ENCODE results near the gene ADAMTS6.
"Not testable (repeated sequence)": the region's sequence is repeated elsewhere in the genome, so short reads cannot be mapped to it uniquely, and the experiment has no call there.

- TF ChIP-seq CTCF (IDR thresholded peaks at IDR 0.05 in 4 of 5, conservative IDR thresholded peaks at IDR 0.05 in 1 of 5); POLR2A (IDR thresholded peaks at IDR 0.05): not testable (repeated sequence)
Measured at GRCh38 chr5:65370505-65370904, 111.2 kb downstream of the ADAMTS6 start.
